Mesodermal cell (in vitro differentiated cells): ENCODE results near the gene MAU2.

ENCODE experiments used
- H3K27ac ChIP-seq: 2 replicates; pipeline ENCODE4 v1.7.0; 2013; ENCODE audit warnings: mild to moderate bottlenecking, low read depth, low read length, moderate library complexity; ENCODE audit not compliant: severe bottlenecking
- H3K36me3 ChIP-seq: 2 replicates; pipeline ENCODE4 v1.7.1; 2013; ENCODE audit warnings: mild to moderate bottlenecking, low read length, moderate library complexity; ENCODE audit not compliant: control insufficient read depth, insufficient read depth
- H3K4me1 ChIP-seq: one replicate; pipeline ENCODE4 v1.7.1; 2013; ENCODE audit warnings: mild to moderate bottlenecking, low read length; ENCODE audit not compliant: insufficient read depth, control insufficient read depth, poor library complexity, severe bottlenecking
- H3K4me3 ChIP-seq: 2 replicates; pipeline ENCODE4 v1.7.0; 2013; ENCODE audit warnings: low read length, control low read depth, mild to moderate bottlenecking; ENCODE audit not compliant: insufficient read depth, poor library complexity, severe bottlenecking; ENCODE audit errors: extremely low read depth
- H3K9me3 ChIP-seq: 2 replicates; pipeline ENCODE4 v1.7.1; 2013; ENCODE audit warnings: mild to moderate bottlenecking, low read length, moderate library complexity; ENCODE audit not compliant: control insufficient read depth
- WGBS, 2 experiments: methylation state at CpG; one replicate each; pipeline ENCODE4 v1.1.5; 2013; ENCODE audit warnings: missing lambda C conversion rate in 2 of 2; ENCODE audit not compliant: insufficient coverage in 2 of 2; 5-methylcytosine and 5-hydroxymethylcytosine counted together

MAU2 gene

GRCh38 chr19:19335408-19336158 lies 15.0 kb downstream of the MAU2 start:
- H3K4me3 ChIP-seq = no peak overlapping the region
- WGBS, 2 experiments = 84% methylated on average over 16 of the region's 16 CpGs

GRCh38 chr19:19336597-19336996 lies 16.0 kb downstream of the MAU2 start:
- Histone ChIP-seq H3K27ac (no peak overlapping the region), H3K4me1 (no peaks in the 10 kb centered on the region), H3K4me3 (no peak overlapping the region), H3K9me3 (no peaks in the 10 kb centered on the region), H3K36me3 (peaks cover 66% of the 10 kb centered on the region)
- 100% methylated on average over 1 of the region's 3 CpGs; no CpG with 5 or more reads in 1 of the 2 experiments for WGBS, 2 experiments

More at GRCh38 chr19:19335408-19336158, 15.0 kb downstream of the MAU2 start:
- no peaks in the 10 kb centered on the region for H3K4me1 ChIP-seq
- no peak overlapping the region for H3K27ac ChIP-seq
- H3K36me3 ChIP-seq = peaks cover 69% of the 10 kb centered on the region
- no peaks in the 10 kb centered on the region for H3K9me3 ChIP-seq

- no peaks in the 10 kb centered on the region for H3K9me3 ChIP-seq
- H3K4me1 ChIP-seq = no peaks in the 10 kb centered on the region
- no peak overlapping the region for H3K4me3 ChIP-seq
- H3K27ac ChIP-seq = no peak overlapping the region
- peaks cover 62% of the 10 kb centered on the region for H3K36me3 ChIP-seq
- 91 to 97% methylated on average over 8 to 10 of the region's 17 CpGs for WGBS, 2 experiments
Observed at GRCh38 chr19:19337120-19337519, 16.5 kb downstream of the MAU2 start.

- Histone ChIP-seq H3K9me3 (no peaks in the 10 kb centered on the region), H3K36me3 (peaks cover 68% of the 10 kb centered on the region), H3K4me3 (no peak overlapping the region), H3K27ac (no peak overlapping the region), H3K4me1 (no peaks in the 10 kb centered on the region)
- 89 to 92% methylated on average over 5 to 7 of the region's 7 CpGs for WGBS, 2 experiments
Observed at GRCh38 chr19:19338082-19338481, 17.5 kb downstream of the MAU2 start.

- WGBS, 2 experiments = 96% methylated on average over 9 to 11 of the region's 11 CpGs
- Histone ChIP-seq H3K9me3 (no peaks in the 10 kb centered on the region), H3K4me3 (no peak overlapping the region), H3K4me1 (no peaks in the 10 kb centered on the region), H3K27ac (no peak overlapping the region), H3K36me3 (peaks cover 76% of the 10 kb centered on the region)
Observed at GRCh38 chr19:19341026-19341425, 20.4 kb downstream of the MAU2 start.

- Histone ChIP-seq H3K27ac (no peak overlapping the region), H3K4me1 (no peaks in the 10 kb centered on the region), H3K9me3 (no peaks in the 10 kb centered on the region), H3K4me3 (no peak overlapping the region), H3K36me3 (peaks cover 77% of the 10 kb centered on the region)
- 67 to 71% methylated on average over 27 to 28 of the region's 28 CpGs for WGBS, 2 experiments
Observed at GRCh38 chr19:19342086-19343015, 21.7 kb downstream of the MAU2 start.

GRCh38 chr19:19343016-19343362 lies 22.4 kb downstream of the MAU2 start:
- peaks cover 76% of the 10 kb centered on the region for H3K36me3 ChIP-seq

GRCh38 chr19:19343762-19344161 lies 23.1 kb downstream of the MAU2 start:
- Histone ChIP-seq H3K4me3 (no peak overlapping the region), H3K27ac (no peak overlapping the region), H3K9me3 (no peaks in the 10 kb centered on the region), H3K4me1 (no peaks in the 10 kb centered on the region), H3K36me3 (peaks cover 75% of the 10 kb centered on the region)
- 86 to 92% methylated on average over 13 to 14 of the region's 14 CpGs for WGBS, 2 experiments

More at GRCh38 chr19:19343016-19343362, 22.4 kb downstream of the MAU2 start:
- Histone ChIP-seq H3K27ac (no peak overlapping the region), H3K9me3 (no peaks in the 10 kb centered on the region), H3K4me3 (no peak overlapping the region), H3K4me1 (no peaks in the 10 kb centered on the region)
- 62% methylated on average over 6 to 7 of the region's 7 CpGs for WGBS, 2 experiments

- WGBS, 2 experiments = 95 to 97% methylated on average over 20 to 21 of the region's 21 CpGs
- Histone ChIP-seq H3K36me3 (peaks cover 82% of the 10 kb centered on the region), H3K4me1 (no peaks in the 10 kb centered on the region), H3K27ac (no peak overlapping the region), H3K4me3 (no peak overlapping the region), H3K9me3 (no peaks in the 10 kb centered on the region)
Observed at GRCh38 chr19:19345232-19345631, 24.6 kb downstream of the MAU2 start.

- Histone ChIP-seq H3K4me1 (no peaks in the 10 kb centered on the region), H3K27ac (no peak overlapping the region), H3K4me3 (no peak overlapping the region), H3K9me3 (no peaks in the 10 kb centered on the region), H3K36me3 (peaks cover 81% of the 10 kb centered on the region)
- 93 to 99% methylated on average over 8 to 11 of the region's 11 CpGs for WGBS, 2 experiments
Observed at GRCh38 chr19:19345970-19346369, 25.3 kb downstream of the MAU2 start.
